Cardiac muscle cell (in vitro differentiated cells and primary cell): ENCODE data around the gene SIVA1. TPM values are rescaled to one million over a fixed set of nuclear protein-coding genes. Genes with fewer than 3 reads are reported as not detected.
A peak's percentile ranks its signal among the peaks of the same experiment; 100 is the strongest.

Source experiments
- DNase-seq, 2 donors: peaks; one replicate each; pipeline versions ENCODE4 v3.0.0 to v3.0.0-alpha.2; 2010 to 2017; ENCODE audit warnings: low read depth in 1 of 2, low spot score in 1 of 2
- H3K27ac ChIP-seq: fragments of 200-600 bp; sonication (generic); 2 replicates; pipeline ENCODE4 v1.5.1; 2016
- H3K27me3 ChIP-seq: fragments of 200-600 bp; sonication (generic); 2 replicates; pipeline ENCODE4 v1.6.0; 2016; ENCODE audit warnings: control low read depth
- H3K36me3 ChIP-seq: fragments of 200-600 bp; sonication (generic); 2 replicates; pipeline ENCODE4 v1.5.1; 2016; ENCODE audit warnings: control low read depth
- H3K4me1 ChIP-seq: fragments of 200-600 bp; sonication (generic); 2 replicates; pipeline ENCODE4 v1.8.1; 2017; ENCODE audit warnings: low read depth, mild to moderate bottlenecking, mixed run types
- H3K4me3 ChIP-seq: fragments of 200-600 bp; sonication (generic); 2 replicates; pipeline ENCODE4 v1.5.1; 2016; ENCODE audit warnings: mild to moderate bottlenecking
- H3K9me3 ChIP-seq: fragments of 200-600 bp; sonication (generic); 2 replicates; pipeline ENCODE4 v1.5.1; 2017; ENCODE audit warnings: low read depth, mild to moderate bottlenecking, control low read depth
- CTCF ChIP-seq: IDR thresholded peaks from 2 replicates; pipeline ENCODE4 v1.5.1; 2012; ENCODE audit warnings: low read depth, mild to moderate bottlenecking, low read length
- polyA plus RNA-seq: library from polyadenylated mRNA; unstranded; fragments of >200 nt; fragmentation: Nextera tagmentation; extraction: Ambion mirVana; gene quantifications from 2 replicates; pipeline ENCODE4 v1.2.1, GENCODE V29; 2016
- total RNA-seq: library from RNA; depleted of rRNA; stranded (reverse); fragments of >200 nt; gene quantifications from 2 replicates; pipeline ENCODE4 v1.2.3, GENCODE V29; 2016

The SIVA1 gene
- total and polyA plus RNA-seq, 2 experiments from 2014 or later: 145 to 278 TPM

GRCh38 chr14:104752423-104752734 lies 568 bp upstream of the SIVA1 start:
- no peak for TF ChIP-seq CTCF
- peak overlapping the region; percentile 53 for H3K4me3 ChIP-seq
- H3K27me3 ChIP-seq: no peaks in the 10 kb centered on the region
- H3K27ac ChIP-seq: peak overlapping the region; percentile 80
- peaks cover 8% of the 10 kb centered on the region for H3K4me1 ChIP-seq
- H3K9me3 ChIP-seq: no peaks in the 10 kb centered on the region
- peaks cover 8% of the 10 kb centered on the region for H3K36me3 ChIP-seq
- DNase-seq: no peak

GRCh38 chr14:104753528-104754212 lies 723 bp downstream of the SIVA1 start:
- no peak for DNase-seq
- peaks cover 8% of the 10 kb centered on the region for H3K36me3 ChIP-seq
- H3K4me1 ChIP-seq: peaks cover 8% of the 10 kb centered on the region
- H3K27ac ChIP-seq: peak overlapping the region; percentile 80
- no peaks in the 10 kb centered on the region for H3K27me3 ChIP-seq
- H3K4me3 ChIP-seq: peak overlapping the region; percentile 53
- TF ChIP-seq CTCF: no peak
- no peaks in the 10 kb centered on the region for H3K9me3 ChIP-seq

- peaks cover 8% of the 10 kb centered on the region for H3K4me1 ChIP-seq
- no peak overlapping the region for H3K27ac ChIP-seq
- TF ChIP-seq CTCF: no peak
- H3K4me3 ChIP-seq: peak overlapping the region; percentile 53
- no peak for DNase-seq
- H3K36me3 ChIP-seq: peaks cover 12% of the 10 kb centered on the region
- H3K27me3 ChIP-seq: no peaks in the 10 kb centered on the region
- H3K9me3 ChIP-seq: no peaks in the 10 kb centered on the region
Measured at GRCh38 chr14:104754213-104754851, 1.4 kb downstream of the SIVA1 start.

DNA sequence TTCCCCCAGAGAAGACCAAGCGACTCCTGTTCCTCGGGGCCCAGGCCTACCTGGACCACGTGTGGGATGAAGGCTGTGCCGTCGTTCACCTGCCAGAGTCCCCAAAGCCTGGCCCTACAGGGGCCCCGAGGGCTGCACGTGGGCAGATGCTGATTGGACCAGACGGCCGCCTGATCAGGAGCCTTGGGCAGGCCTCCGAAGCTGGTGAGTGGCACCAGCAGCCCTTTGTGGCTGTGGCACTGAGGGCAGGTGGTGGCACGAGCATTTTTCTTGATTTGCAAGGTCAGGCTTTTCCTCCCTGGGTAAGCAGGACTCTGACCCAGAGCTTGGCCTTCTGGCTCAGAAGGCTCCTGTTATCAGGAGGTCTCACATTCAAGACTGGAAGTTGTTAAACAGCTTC lies 2.7 kb downstream of the SIVA1 start:
- H3K9me3 ChIP-seq: no peaks in the 10 kb centered on the region
- no peak for TF ChIP-seq CTCF
- peaks cover 8% of the 10 kb centered on the region for H3K4me1 ChIP-seq
- H3K27me3 ChIP-seq: no peaks in the 10 kb centered on the region
- H3K27ac ChIP-seq: no peak overlapping the region
- H3K4me3 ChIP-seq: no peak overlapping the region
- peaks cover 12% of the 10 kb centered on the region for H3K36me3 ChIP-seq
- no peak for DNase-seq

- Histone ChIP-seq H3K4me1 (peaks cover 8% of the 10 kb centered on the region), H3K27me3 (no peaks in the 10 kb centered on the region), H3K27ac (no peak overlapping the region), H3K4me3 (no peak overlapping the region), H3K36me3 (peaks cover 12% of the 10 kb centered on the region), H3K9me3 (no peaks in the 10 kb centered on the region)
- DNase-seq: no peak
- no peak for TF ChIP-seq CTCF
Measured at GRCh38 chr14:104756477-104757237, 3.7 kb downstream of the SIVA1 start.
